Liver (tissue), 9 donors: ENCODE results near the gene PTTG2. TPM values are rescaled to one million over a fixed set of nuclear protein-coding genes. Genes with fewer than 3 reads are reported as not detected.

Experiments
- DNase-seq: peaks from one replicate; pipeline ENCODE4 v3.0.0-alpha.2; 2017; ENCODE audit warnings: low spot score
- H3K27ac ChIP-seq, 2 donors: one replicate each; pipeline ENCODE4 v1.7.0; 2013; ENCODE audit warnings: inconsistent platforms in 2 of 2, low read length in 2 of 2, control low read depth in 1 of 2, low read depth in 1 of 2, mild to moderate bottlenecking in 1 of 2
- H3K27me3 ChIP-seq, 4 donors: one replicate each; pipeline versions ENCODE4 v1.6.1 to v1.7.0; 2013; ENCODE audit warnings: low read length in 3 of 4, inconsistent platforms in 1 of 4, mild to moderate bottlenecking in 1 of 4, moderate library complexity in 1 of 4; ENCODE audit not compliant: control insufficient read depth in 4 of 4, insufficient read depth in 4 of 4
- H3K36me3 ChIP-seq, 4 donors: one replicate each; pipeline versions ENCODE4 v1.6.1 to v1.7.0; 2013; ENCODE audit warnings: low read length in 3 of 4, mild to moderate bottlenecking in 3 of 4, low read depth in 1 of 4, moderate library complexity in 1 of 4; ENCODE audit not compliant: control insufficient read depth in 4 of 4, insufficient read depth in 3 of 4
- H3K4me1 ChIP-seq, 4 donors: one replicate each; pipeline versions ENCODE4 v1.6.1 to v1.7.0; 2013; ENCODE audit warnings: low read length in 3 of 4, mild to moderate bottlenecking in 3 of 4, moderate library complexity in 1 of 4; ENCODE audit not compliant: control insufficient read depth in 4 of 4, insufficient read depth in 4 of 4
- H3K4me3 ChIP-seq, 3 donors: one replicate each; pipeline versions ENCODE4 v1.6.1 to v1.7.0; 2013; ENCODE audit warnings: low read length in 3 of 3, control low read depth in 1 of 3, low read depth in 1 of 3, mild to moderate bottlenecking in 1 of 3
- H3K9ac ChIP-seq, 2 donors: one replicate each; pipeline ENCODE4 v1.7.0; 2013; ENCODE audit warnings: low read length in 2 of 2, mild to moderate bottlenecking in 2 of 2, moderate library complexity in 2 of 2, control low read depth in 1 of 2, low read depth in 1 of 2
- H3K9me3 ChIP-seq, 4 donors: one replicate each; pipeline versions ENCODE4 v1.6.1 to v1.7.0; 2013; ENCODE audit warnings: low read length in 3 of 4; ENCODE audit not compliant: control insufficient read depth in 4 of 4
- EGR1 ChIP-seq, 2 donors: IDR thresholded peaks; 2 replicates each; pipeline ENCODE4 v1.6.1; 2016 to 2018; ENCODE audit warnings: antibody characterized with exemption in 2 of 2, low read depth in 2 of 2
- FOXA1 ChIP-seq: IDR thresholded peaks from 2 replicates; pipeline ENCODE4 v1.6.1; 2016; ENCODE audit warnings: antibody characterized with exemption
- FOXA2 ChIP-seq: IDR thresholded peaks from 2 replicates; pipeline ENCODE4 v1.6.1; 2016; ENCODE audit warnings: antibody characterized with exemption
- GABPA ChIP-seq, 2 donors: IDR thresholded peaks in 1 of 2; conservative IDR thresholded peaks in 1 of 2; 2 replicates each; pipeline ENCODE4 v1.6.1; 2016; ENCODE audit warnings: antibody characterized with exemption in 2 of 2, mild to moderate bottlenecking in 1 of 2, moderate library complexity in 1 of 2
- HNF4A ChIP-seq, 2 donors: conservative IDR thresholded peaks; 2 replicates each; pipeline ENCODE4 v1.6.1; 2016; ENCODE audit warnings: antibody characterized with exemption in 2 of 2, mild to moderate bottlenecking in 2 of 2
- HNF4G ChIP-seq: IDR thresholded peaks from 2 replicates; pipeline ENCODE4 v1.6.1; 2016; ENCODE audit warnings: antibody characterized with exemption
- JUND ChIP-seq, 2 donors: IDR thresholded peaks; 2 replicates each; pipeline ENCODE4 v1.6.1; 2016; ENCODE audit warnings: antibody characterized with exemption in 2 of 2
- NR2F2 ChIP-seq: IDR thresholded peaks from 2 replicates; pipeline ENCODE4 v1.6.1; 2016; ENCODE audit warnings: antibody characterized with exemption
- RAD21 ChIP-seq, 2 donors: IDR thresholded peaks; 2 replicates each; pipeline ENCODE4 v1.6.1; 2016; ENCODE audit warnings: antibody characterized with exemption in 2 of 2, mild to moderate bottlenecking in 2 of 2
- RXRA ChIP-seq, 2 donors: IDR thresholded peaks; 2 replicates each; pipeline ENCODE4 v1.6.1; 2017 to 2018; ENCODE audit warnings: antibody characterized with exemption in 2 of 2, mild to moderate bottlenecking in 1 of 2
- SP1 ChIP-seq: IDR thresholded peaks from 2 replicates; pipeline ENCODE4 v1.6.1; 2018; ENCODE audit warnings: antibody characterized with exemption, mild to moderate bottlenecking
- TAF1 ChIP-seq: conservative IDR thresholded peaks from 2 replicates; pipeline ENCODE4 v1.6.1; 2016; ENCODE audit warnings: antibody characterized with exemption, mild to moderate bottlenecking
- YY1 ChIP-seq: IDR thresholded peaks from 2 replicates; pipeline ENCODE4 v1.6.1; 2016; ENCODE audit warnings: antibody characterized with exemption, mild to moderate bottlenecking
- WGBS: extraction: QIAGEN DNeasy Blood & Tissue Kit; methylation state at CpG from one replicate; pipeline ENCODE4 v1.1.7; 2013; 5-methylcytosine and 5-hydroxymethylcytosine counted together
- polyA plus RNA-seq, 2 donors: library from polyadenylated mRNA; stranded (reverse) in 1 of 2; unstranded in 1 of 2; fragments of 200-250 nt in 1 of 2; fragments of >200 nt in 1 of 2; fragmentation: Nextera tagmentation in 1 of 2; extraction: Ambion mirVana in 1 of 2; gene quantifications; one replicate each; pipeline versions ENCODE4 v1.2.1 to v1.2.3, GENCODE V29; 2013 to 2015
- total RNA-seq, 2 donors: library from RNA; depleted of rRNA; stranded (reverse); fragments of >200 nt; gene quantifications; one replicate each; pipeline ENCODE4 v1.2.3, GENCODE V29; 2014
- TF ChIP-seq, protein P1 (sequence below): IDR thresholded peaks from 2 replicates; pipeline ENCODE4 v1.6.1; 2016; ENCODE audit warnings: antibody characterized with exemption, mild to moderate bottlenecking
- TF ChIP-seq, protein P2 (sequence below): IDR thresholded peaks from 2 replicates; pipeline ENCODE4 v1.6.1; 2016; ENCODE audit warnings: antibody characterized with exemption
- TF ChIP-seq, protein P3 (sequence below): IDR thresholded peaks from 2 replicates; pipeline ENCODE4 v1.6.1; 2016; ENCODE audit warnings: antibody characterized with exemption
- TF ChIP-seq, protein P4 (sequence below): fragments of 150-350 bp; IDR thresholded peaks from 2 replicates; pipeline ENCODE4 v1.5.1; 2017; ENCODE audit warnings: improper control_type of control experiment, low read depth, low read length; ENCODE audit not compliant: missing input control
- TF ChIP-seq, protein P5 (sequence below): IDR thresholded peaks from 2 replicates; pipeline ENCODE4 v1.6.1; 2016; ENCODE audit warnings: antibody characterized with exemption
- donor health status: healthy.
- donor health status: healthy.
- donor health status: healthy.
- donor health status: healthy.
- donor health status: healthy.

The PTTG2 gene
- total and polyA plus RNA-seq, 4 donors: 0.24 to 0.92 TPM; not detected in 2

DNA sequence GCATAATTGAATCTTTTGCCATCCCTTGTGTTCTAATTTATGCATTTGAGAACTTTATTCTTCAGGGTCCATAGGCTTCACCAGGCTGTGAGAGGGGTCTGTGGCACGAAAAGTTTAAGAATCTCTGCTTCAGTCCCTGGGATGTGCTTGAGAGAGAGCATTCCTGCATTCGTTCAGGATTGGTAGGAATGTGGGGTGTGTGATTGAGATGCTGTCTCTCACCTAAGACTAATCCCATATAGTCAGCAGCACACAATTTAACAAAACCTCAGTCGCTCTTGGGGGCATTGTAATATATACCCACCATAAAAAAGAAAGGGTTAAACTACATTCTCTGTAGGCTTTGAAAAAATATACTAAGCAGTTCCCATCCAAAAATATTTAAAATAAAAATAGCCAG, 41.7 kb downstream of the PTTG2 start:
- Histone ChIP-seq H3K4me3 (no peak overlapping the region), H3K9ac (no peak overlapping the region), H3K27me3 (no peaks in the 10 kb centered on the region), H3K9me3 (no peaks in the 10 kb centered on the region), H3K36me3 (peaks cover 0 to 4% (median 0%) of the 10 kb centered on the region in 4 donors), H3K27ac (no peak overlapping the region), H3K4me1 (peaks cover 0 to 3% (median under 1%) of the 10 kb centered on the region in 4 donors)
- TF ChIP-seq EGR1 (IDR thresholded peaks at IDR 0.05; ENCODE audit: low read depth in 2 of 2) (no peak), FOXA2 (no peak), RAD21 (IDR thresholded peaks at IDR 0.05) (no peak), JUND (IDR thresholded peaks at IDR 0.05) (no peak), HNF4G (no peak), NR2F2 (no peak), YY1 (no peak), TAF1 (no peak), RXRA (IDR thresholded peaks at IDR 0.05) (no peak), HNF4A (conservative IDR thresholded peaks at IDR 0.05) (no peak), SP1 (no peak)
- TF ChIP-seq, protein P1, sequence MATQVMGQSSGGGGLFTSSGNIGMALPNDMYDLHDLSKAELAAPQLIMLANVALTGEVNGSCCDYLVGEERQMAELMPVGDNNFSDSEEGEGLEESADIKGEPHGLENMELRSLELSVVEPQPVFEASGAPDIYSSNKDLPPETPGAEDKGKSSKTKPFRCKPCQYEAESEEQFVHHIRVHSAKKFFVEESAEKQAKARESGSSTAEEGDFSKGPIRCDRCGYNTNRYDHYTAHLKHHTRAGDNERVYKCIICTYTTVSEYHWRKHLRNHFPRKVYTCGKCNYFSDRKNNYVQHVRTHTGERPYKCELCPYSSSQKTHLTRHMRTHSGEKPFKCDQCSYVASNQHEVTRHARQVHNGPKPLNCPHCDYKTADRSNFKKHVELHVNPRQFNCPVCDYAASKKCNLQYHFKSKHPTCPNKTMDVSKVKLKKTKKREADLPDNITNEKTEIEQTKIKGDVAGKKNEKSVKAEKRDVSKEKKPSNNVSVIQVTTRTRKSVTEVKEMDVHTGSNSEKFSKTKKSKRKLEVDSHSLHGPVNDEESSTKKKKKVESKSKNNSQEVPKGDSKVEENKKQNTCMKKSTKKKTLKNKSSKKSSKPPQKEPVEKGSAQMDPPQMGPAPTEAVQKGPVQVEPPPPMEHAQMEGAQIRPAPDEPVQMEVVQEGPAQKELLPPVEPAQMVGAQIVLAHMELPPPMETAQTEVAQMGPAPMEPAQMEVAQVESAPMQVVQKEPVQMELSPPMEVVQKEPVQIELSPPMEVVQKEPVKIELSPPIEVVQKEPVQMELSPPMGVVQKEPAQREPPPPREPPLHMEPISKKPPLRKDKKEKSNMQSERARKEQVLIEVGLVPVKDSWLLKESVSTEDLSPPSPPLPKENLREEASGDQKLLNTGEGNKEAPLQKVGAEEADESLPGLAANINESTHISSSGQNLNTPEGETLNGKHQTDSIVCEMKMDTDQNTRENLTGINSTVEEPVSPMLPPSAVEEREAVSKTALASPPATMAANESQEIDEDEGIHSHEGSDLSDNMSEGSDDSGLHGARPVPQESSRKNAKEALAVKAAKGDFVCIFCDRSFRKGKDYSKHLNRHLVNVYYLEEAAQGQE: no peak
- TF ChIP-seq, protein P2, sequence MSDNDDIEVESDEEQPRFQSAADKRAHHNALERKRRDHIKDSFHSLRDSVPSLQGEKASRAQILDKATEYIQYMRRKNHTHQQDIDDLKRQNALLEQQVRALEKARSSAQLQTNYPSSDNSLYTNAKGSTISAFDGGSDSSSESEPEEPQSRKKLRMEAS: no peak
- TF ChIP-seq, protein P3, sequence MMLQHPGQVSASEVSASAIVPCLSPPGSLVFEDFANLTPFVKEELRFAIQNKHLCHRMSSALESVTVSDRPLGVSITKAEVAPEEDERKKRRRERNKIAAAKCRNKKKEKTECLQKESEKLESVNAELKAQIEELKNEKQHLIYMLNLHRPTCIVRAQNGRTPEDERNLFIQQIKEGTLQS: no peak
- TF ChIP-seq, protein P4, sequence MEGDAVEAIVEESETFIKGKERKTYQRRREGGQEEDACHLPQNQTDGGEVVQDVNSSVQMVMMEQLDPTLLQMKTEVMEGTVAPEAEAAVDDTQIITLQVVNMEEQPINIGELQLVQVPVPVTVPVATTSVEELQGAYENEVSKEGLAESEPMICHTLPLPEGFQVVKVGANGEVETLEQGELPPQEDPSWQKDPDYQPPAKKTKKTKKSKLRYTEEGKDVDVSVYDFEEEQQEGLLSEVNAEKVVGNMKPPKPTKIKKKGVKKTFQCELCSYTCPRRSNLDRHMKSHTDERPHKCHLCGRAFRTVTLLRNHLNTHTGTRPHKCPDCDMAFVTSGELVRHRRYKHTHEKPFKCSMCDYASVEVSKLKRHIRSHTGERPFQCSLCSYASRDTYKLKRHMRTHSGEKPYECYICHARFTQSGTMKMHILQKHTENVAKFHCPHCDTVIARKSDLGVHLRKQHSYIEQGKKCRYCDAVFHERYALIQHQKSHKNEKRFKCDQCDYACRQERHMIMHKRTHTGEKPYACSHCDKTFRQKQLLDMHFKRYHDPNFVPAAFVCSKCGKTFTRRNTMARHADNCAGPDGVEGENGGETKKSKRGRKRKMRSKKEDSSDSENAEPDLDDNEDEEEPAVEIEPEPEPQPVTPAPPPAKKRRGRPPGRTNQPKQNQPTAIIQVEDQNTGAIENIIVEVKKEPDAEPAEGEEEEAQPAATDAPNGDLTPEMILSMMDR: no peak
- WGBS: 96% methylated on average over 3 of the region's 3 CpGs
- DNase-seq: no peak

DNA sequence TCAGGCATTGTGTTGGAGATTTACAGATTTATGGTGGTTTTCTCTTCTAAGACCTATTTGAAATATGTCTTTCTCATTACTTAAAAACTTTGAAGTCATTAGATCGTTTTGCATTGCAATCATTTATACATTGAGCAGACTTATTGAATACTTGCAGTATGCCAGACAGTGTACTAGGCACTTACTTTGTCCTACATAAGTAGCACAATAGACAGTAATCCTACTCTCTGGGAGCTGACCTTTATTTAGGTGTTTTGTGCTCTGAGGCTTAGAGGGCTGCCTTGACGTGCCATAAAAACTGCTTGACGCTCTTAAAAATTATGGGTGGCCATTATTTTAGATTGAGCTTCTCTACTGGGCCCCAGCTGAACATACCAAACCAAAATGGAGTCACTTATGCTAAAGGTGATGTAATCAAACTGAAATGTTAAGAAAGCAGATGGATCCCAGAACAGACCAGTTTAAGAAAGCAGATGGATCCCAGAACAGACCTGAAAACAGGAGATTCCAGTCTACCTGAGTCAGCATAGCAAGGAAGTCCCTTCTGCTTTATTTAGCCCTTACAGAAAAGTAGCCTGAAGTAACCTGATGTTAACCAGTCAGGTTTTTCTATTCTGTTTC, 42.4 kb downstream of the PTTG2 start:
- Histone ChIP-seq H3K27ac (no peak overlapping the region), H3K4me1 (peaks cover 0 to 3% (median under 1%) of the 10 kb centered on the region in 4 donors), H3K4me3 (no peak overlapping the region), H3K36me3 (peaks cover 0 to 4% (median 0%) of the 10 kb centered on the region in 4 donors), H3K9ac (no peak overlapping the region), H3K27me3 (no peaks in the 10 kb centered on the region), H3K9me3 (no peaks in the 10 kb centered on the region)
- TF ChIP-seq SP1 (no peak), NR2F2 (no peak), EGR1 (IDR thresholded peaks at IDR 0.05; ENCODE audit: low read depth in 2 of 2) (no peak), TAF1 (no peak), YY1 (no peak), RXRA (IDR thresholded peaks at IDR 0.05) (no peak), FOXA1 (no peak), HNF4G (no peak), GABPA (IDR thresholded peaks at IDR 0.05 in 1 of 2, conservative IDR thresholded peaks at IDR 0.05 in 1 of 2) (no peak), FOXA2 (no peak)
- TF ChIP-seq, protein P3: no peak
- TF ChIP-seq, protein P5, sequence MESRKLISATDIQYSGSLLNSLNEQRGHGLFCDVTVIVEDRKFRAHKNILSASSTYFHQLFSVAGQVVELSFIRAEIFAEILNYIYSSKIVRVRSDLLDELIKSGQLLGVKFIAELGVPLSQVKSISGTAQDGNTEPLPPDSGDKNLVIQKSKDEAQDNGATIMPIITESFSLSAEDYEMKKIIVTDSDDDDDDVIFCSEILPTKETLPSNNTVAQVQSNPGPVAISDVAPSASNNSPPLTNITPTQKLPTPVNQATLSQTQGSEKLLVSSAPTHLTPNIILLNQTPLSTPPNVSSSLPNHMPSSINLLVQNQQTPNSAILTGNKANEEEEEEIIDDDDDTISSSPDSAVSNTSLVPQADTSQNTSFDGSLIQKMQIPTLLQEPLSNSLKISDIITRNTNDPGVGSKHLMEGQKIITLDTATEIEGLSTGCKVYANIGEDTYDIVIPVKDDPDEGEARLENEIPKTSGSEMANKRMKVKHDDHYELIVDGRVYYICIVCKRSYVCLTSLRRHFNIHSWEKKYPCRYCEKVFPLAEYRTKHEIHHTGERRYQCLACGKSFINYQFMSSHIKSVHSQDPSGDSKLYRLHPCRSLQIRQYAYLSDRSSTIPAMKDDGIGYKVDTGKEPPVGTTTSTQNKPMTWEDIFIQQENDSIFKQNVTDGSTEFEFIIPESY: no peak
- TF ChIP-seq, protein P2: no peak
- TF ChIP-seq, protein P4: no peak
- no peak for DNase-seq
- WGBS: 96% methylated on average over 3 of the region's 3 CpGs
